Measurements from ENCODE around the gene DDX6. TPM values are rescaled to one million over a fixed set of nuclear protein-coding genes. Genes with fewer than 3 reads are reported as not detected.

Gene DDX6
- polyA plus RNA-seq, 2 of the 4 experiments (the other 2 are of a cell fraction): 36.3 to 41.4 TPM

DNA sequence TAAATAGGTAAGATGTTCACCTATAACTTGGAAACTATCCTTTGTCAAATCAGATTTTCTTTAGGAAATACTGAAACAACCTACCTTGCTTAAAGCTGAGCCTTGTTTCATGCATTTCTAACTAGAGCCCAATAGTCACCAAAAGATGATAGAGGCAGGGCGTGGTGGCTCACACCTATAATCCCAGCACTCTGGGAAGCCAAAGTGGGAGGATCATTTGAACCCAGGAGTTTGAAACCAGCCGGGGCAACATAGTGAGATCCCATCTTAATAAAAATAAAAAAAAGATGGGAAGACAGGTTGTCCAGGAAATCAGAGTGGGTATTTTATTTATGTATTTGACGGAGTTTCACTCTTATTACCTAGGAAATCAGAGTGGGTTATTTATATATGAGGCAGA is 38.3 kb downstream of the DDX6 start:
- no peak for FAIRE-seq
- no peaks in the 10 kb centered on the region for H3K4me1 ChIP-seq

DNA sequence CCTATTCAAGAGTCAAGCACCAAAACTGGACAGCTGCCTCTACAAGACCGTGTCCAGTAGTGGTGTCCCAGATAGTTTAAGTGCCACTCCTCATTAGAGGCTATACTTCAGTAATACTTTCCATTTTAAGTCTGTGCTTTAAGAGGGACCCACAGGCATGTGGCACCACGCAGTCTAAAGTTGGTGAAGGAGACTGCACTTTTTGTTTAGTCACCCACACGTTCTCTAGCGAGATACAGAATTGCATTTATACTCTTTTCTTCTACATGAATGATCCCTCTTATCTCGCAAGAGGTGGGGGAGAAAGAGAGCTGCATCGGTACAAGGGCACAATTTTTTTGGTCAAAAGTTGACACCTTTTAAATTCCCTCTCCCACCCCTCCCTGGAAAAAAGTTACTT is 41.5 kb downstream of the DDX6 start:
- Histone ChIP-seq H3K4me3 (no peak overlapping the region), H3K27ac (no peak overlapping the region), H3K4me2 (no peak overlapping the region), H3K9me3 (no peaks in the 10 kb centered on the region), H3K4me1 (no peaks in the 10 kb centered on the region)
- TF ChIP-seq ZFP36 (IDR thresholded peaks at IDR 0.05; ENCODE audit: borderline replicate concordance, partially characterized antibody) (no peak), NFE2L2 (conservative IDR thresholded peaks at IDR 0.05; ENCODE audit: low read length) (no peak), KDM5A (IDR thresholded peaks at IDR 0.05) (no peak), EP300 (IDR thresholded peaks at IDR 0.05) (no peak), POLR2A (IDR thresholded peaks at IDR 0.05; ENCODE audit: low read length) (no peak), BHLHE40 (IDR thresholded peaks at IDR 0.05; ENCODE audit: low read depth, low read length) (no peak), HDAC2 (IDR thresholded peaks at IDR 0.05) (no peak), RNF2 (IDR thresholded peaks at IDR 0.05; ENCODE audit: borderline replicate concordance, low read depth) (no peak), CHD2 (IDR thresholded peaks at IDR 0.05; ENCODE audit: low read length, partially characterized antibody) (no peak), FOSB (CRISPR knock-in tag; IDR thresholded peaks at IDR 0.05) (no peak), PHF8 (IDR thresholded peaks at IDR 0.05; ENCODE audit: borderline replicate concordance, low read depth) (no peak), TP53 (CRISPR knock-in tag; IDR thresholded peaks at IDR 0.05) (no peak), RCOR1 (IDR thresholded peaks at IDR 0.05; ENCODE audit: low read depth, low read length) (no peak), NPAS2 (CRISPR knock-in tag; IDR thresholded peaks at IDR 0.05; ENCODE audit: borderline replicate concordance) (no peak), MYC (IDR thresholded peaks at IDR 0.05; ENCODE audit: borderline replicate concordance, low read length) (no peak), KDM1A (IDR thresholded peaks at IDR 0.05; ENCODE audit: low read depth) (no peak)
- TF ChIP-seq, protein P1, sequence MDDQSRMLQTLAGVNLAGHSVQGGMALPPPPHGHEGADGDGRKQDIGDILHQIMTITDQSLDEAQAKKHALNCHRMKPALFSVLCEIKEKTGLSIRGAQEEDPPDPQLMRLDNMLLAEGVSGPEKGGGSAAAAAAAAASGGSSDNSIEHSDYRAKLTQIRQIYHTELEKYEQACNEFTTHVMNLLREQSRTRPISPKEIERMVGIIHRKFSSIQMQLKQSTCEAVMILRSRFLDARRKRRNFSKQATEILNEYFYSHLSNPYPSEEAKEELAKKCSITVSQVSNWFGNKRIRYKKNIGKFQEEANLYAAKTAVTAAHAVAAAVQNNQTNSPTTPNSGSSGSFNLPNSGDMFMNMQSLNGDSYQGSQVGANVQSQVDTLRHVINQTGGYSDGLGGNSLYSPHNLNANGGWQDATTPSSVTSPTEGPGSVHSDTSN (IDR thresholded peaks at IDR 0.05): no peak
- WGBS (ENCODE audit: missing lambda C conversion rate): 93% methylated on average over 6 of the region's 6 CpGs
- DNase-seq (ENCODE audit: low read depth in 1 of 2, low spot score in 1 of 2): no peak
- no peak for ATAC-seq
- no peak for FAIRE-seq
- ChIA-PET CTCF (interaction anchor here (1.1 to 1.4 kb wide), 2 partner anchors 43 to 154 kb away, joined by 3 read pairs; no protein-coding TSS in a partner anchor), POLR2A (no interaction called here)

More for the DNA sequence above, 38.3 kb downstream of the DDX6 start:
- 86% methylated on average over 3 of the region's 3 CpGs for WGBS (ENCODE audit: missing lambda C conversion rate)
- no peak overlapping the region for H3K4me2 ChIP-seq
- ChIA-PET POLR2A (no interaction called here), CTCF (no interaction called here)
- H3K4me3 ChIP-seq: no peak overlapping the region
- ATAC-seq: no peak
- H3K9me3 ChIP-seq: no peaks in the 10 kb centered on the region
- no peak overlapping the region for H3K27ac ChIP-seq
- DNase-seq (ENCODE audit: low read depth in 1 of 2, low spot score in 1 of 2): no peak
- TF ChIP-seq EP300 (IDR thresholded peaks at IDR 0.05) (no peak), EHMT2 (IDR thresholded peaks at IDR 0.05; ENCODE audit: low read depth) (no peak), RAD21 (conservative IDR thresholded peaks at IDR 0.05 in 1 of 2, IDR thresholded peaks at IDR 0.05 in 1 of 2) (no peak), MAFK (IDR thresholded peaks at IDR 0.05; ENCODE audit: partially characterized antibody) (no peak), POLR2A (IDR thresholded peaks at IDR 0.05; ENCODE audit: low read length) (no peak), MYC (IDR thresholded peaks at IDR 0.05; ENCODE audit: borderline replicate concordance, low read length) (no peak), MAZ (IDR thresholded peaks at IDR 0.05; ENCODE audit: borderline replicate concordance, low read depth, low read length) (no peak), JUNB (IDR thresholded peaks at IDR 0.05) (no peak), NR3C1 (IDR thresholded peaks at IDR 0.05) (no peak), SREBF2 (IDR thresholded peaks at IDR 0.05) (no peak), ZC3H11A (IDR thresholded peaks at IDR 0.05) (no peak), CHD2 (IDR thresholded peaks at IDR 0.05; ENCODE audit: low read length, partially characterized antibody) (no peak), HOXB13 (CRISPR knock-in tag; IDR thresholded peaks at IDR 0.05; ENCODE audit: low read depth) (no peak), FOSB (CRISPR knock-in tag; IDR thresholded peaks at IDR 0.05) (no peak), RNF2 (IDR thresholded peaks at IDR 0.05; ENCODE audit: borderline replicate concordance, low read depth) (no peak), ZNF302 (CRISPR knock-in tag; IDR thresholded peaks at IDR 0.05) (no peak), SMC3 (IDR thresholded peaks at IDR 0.05) (no peak), GATA3 (IDR thresholded peaks at IDR 0.05; ENCODE audit: borderline replicate concordance) (no peak)
- TF ChIP-seq, protein P2, sequence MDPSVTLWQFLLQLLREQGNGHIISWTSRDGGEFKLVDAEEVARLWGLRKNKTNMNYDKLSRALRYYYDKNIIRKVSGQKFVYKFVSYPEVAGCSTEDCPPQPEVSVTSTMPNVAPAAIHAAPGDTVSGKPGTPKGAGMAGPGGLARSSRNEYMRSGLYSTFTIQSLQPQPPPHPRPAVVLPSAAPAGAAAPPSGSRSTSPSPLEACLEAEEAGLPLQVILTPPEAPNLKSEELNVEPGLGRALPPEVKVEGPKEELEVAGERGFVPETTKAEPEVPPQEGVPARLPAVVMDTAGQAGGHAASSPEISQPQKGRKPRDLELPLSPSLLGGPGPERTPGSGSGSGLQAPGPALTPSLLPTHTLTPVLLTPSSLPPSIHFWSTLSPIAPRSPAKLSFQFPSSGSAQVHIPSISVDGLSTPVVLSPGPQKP (IDR thresholded peaks at IDR 0.05; ENCODE audit: low read depth, low read length): no peak
- TF ChIP-seq, protein P3, sequence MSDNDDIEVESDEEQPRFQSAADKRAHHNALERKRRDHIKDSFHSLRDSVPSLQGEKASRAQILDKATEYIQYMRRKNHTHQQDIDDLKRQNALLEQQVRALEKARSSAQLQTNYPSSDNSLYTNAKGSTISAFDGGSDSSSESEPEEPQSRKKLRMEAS (IDR thresholded peaks at IDR 0.05): no peak
